ENCODE data around the gene CTNNA1. TPM values are rescaled to one million over a fixed set of nuclear protein-coding genes. Genes with fewer than 3 reads are reported as not detected.

The CTNNA1 gene
- total and polyA plus RNA-seq, 8 donors = 53.9 to 193 (median 108) TPM

DNA sequence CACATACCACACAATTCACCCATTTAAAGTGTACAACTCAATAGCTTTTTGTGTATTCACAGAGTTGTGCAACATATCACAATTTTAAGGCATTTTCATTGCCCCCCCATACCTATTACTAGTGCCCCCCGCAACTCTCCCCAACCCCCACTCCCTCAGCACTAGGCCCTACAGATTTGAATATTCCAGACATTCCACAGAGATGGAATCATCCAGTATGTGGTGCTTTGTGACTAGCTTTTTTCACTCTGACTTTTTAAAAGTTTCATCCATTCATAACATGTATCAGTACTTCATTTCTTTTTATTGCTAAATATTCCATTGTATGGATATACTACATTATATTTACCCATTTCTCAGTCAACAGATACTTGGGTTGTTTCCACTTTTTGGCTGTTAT is 224.9 kb downstream of the CTNNA1 start:
- 91 to 96% methylated on average over 1 of the region's 1 CpG for WGBS, 2 donors
- no peak overlapping the region for H3K27ac ChIP-seq
- no peak for TF ChIP-seq CTCF (IDR thresholded peaks at IDR 0.05)
- H3K4me3 ChIP-seq = no peak overlapping the region
- H3K4me1 ChIP-seq = peaks cover 6 to 21% (median 16%) of the 10 kb centered on the region in 3 donors
- H3K27me3 ChIP-seq = no peaks in the 10 kb centered on the region
- no peak for DNase-seq
- H3K9me3 ChIP-seq = no peaks in the 10 kb centered on the region
- intact Hi-C loops (cut with DNase I) = no loop called here
- ATAC-seq = no peak
- H3K36me3 ChIP-seq = no peaks in the 10 kb centered on the region
- no peak for FAIRE-seq

- Histone ChIP-seq H3K9me3 (no peaks in the 10 kb centered on the region), H3K27me3 (no peaks in the 10 kb centered on the region), H3K27ac (no peak overlapping the region), H3K36me3 (no peaks in the 10 kb centered on the region), H3K4me1 (peaks cover 6 to 16% (median 11%) of the 10 kb centered on the region in 3 donors), H3K4me3 (no peak overlapping the region)
- no peak for TF ChIP-seq CTCF (IDR thresholded peaks at IDR 0.05)
- ATAC-seq (no peak), FAIRE-seq (no peak), DNase-seq (no peak)
- intact Hi-C loops (cut with DNase I) = no loop called here
- 96 to 97% methylated on average over 1 of the region's 1 CpG for WGBS, 2 donors
These were observed 225.4 kb downstream of the CTNNA1 start for GRCh38 chr5:138978581-138978980.

DNA sequence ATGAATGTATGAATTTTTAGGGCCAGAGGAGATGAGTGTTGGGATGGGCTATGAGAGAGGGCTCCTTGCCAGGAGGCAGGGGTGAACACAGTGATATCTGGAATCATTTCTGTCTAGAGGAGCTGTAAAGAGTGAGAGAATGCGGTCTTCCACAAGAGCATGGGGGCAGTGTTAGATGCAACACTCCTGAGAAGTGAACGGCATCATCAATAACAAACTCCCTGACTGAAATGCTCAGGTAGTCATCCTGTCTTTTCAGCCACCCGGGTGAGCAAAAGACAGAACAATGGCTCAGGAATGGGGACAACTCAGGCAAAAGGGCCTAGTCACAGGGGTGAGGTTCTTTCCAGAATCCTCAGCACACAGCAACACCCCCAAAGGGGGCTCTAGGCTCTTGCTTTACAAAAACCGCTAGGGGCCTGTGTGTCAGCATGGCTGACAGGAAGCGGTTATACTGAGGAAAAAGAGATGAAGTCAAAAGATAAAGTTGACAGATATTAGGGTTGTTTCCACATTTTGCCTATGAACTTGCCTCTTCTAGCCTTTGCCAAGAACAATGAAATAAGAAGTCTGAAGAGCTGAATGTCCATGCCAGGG is 226.6 kb downstream of the CTNNA1 start:
- 91 to 96% methylated on average over 5 of the region's 5 CpGs for WGBS, 2 donors
- H3K9me3 ChIP-seq = no peaks in the 10 kb centered on the region
- FAIRE-seq (no peak), DNase-seq (no peak), ATAC-seq (no peak)
- no peak overlapping the region for H3K4me3 ChIP-seq
- TF ChIP-seq CTCF (IDR thresholded peaks at IDR 0.05) = no peak
- no peak overlapping the region for H3K27ac ChIP-seq
- no peaks in the 10 kb centered on the region for H3K27me3 ChIP-seq
- no peaks in the 10 kb centered on the region for H3K36me3 ChIP-seq
- intact Hi-C loops (cut with DNase I) = no loop called here
- H3K4me1 ChIP-seq = peaks cover 0 to 6% (median 0%) of the 10 kb centered on the region in 3 donors

GRCh38 chr5:138980441-138980840 is 227.2 kb downstream of the CTNNA1 start:
- intact Hi-C loops (cut with DNase I) = no loop called here
- no peaks in the 10 kb centered on the region for H3K9me3 ChIP-seq
- no peaks in the 10 kb centered on the region for H3K27me3 ChIP-seq
- no peak for ATAC-seq
- H3K27ac ChIP-seq = no peak overlapping the region
- H3K36me3 ChIP-seq = no peaks in the 10 kb centered on the region
- H3K4me3 ChIP-seq = no peak overlapping the region
- no peak for TF ChIP-seq CTCF (IDR thresholded peaks at IDR 0.05)
- H3K4me1 ChIP-seq = no peaks in the 10 kb centered on the region
- no peak for FAIRE-seq
- DNase-seq = no peak

- ATAC-seq (no peak), DNase-seq (no peak), FAIRE-seq (no peak)
- Histone ChIP-seq H3K27me3 (no peaks in the 10 kb centered on the region), H3K36me3 (no peaks in the 10 kb centered on the region), H3K9me3 (no peaks in the 10 kb centered on the region), H3K4me1 (no peaks in the 10 kb centered on the region), H3K27ac (no peak overlapping the region), H3K4me3 (no peak overlapping the region)
- 96 to 100% methylated on average over 3 of the region's 3 CpGs for WGBS, 2 donors
- intact Hi-C loops (cut with DNase I) = no loop called here
- no peak for TF ChIP-seq CTCF (IDR thresholded peaks at IDR 0.05)
These were observed 227.9 kb downstream of the CTNNA1 start for GRCh38 chr5:138981131-138981530.

Data from pancreas (tissue), 10 donors.